H1 (cell line): Measurements from ENCODE around the gene KCNH1. TPM values are rescaled to one million over a fixed set of nuclear protein-coding genes. Genes with fewer than 3 reads are reported as not detected.

Experiments
- CTCF ChIA-PET: fragments of 300-600 bp; sonication (Branson Sonifier 250); formaldehyde crosslinking; loops from one replicate; lab custom pipeline; 2021; ENCODE audit not compliant: partially characterized antibody; lab: Charles Lee
- POLR2A ChIA-PET: fragments of 300-600 bp; sonication (Branson Sonifier 250); formaldehyde crosslinking; loops from one replicate; lab custom pipeline; 2021; ENCODE audit warnings: inconsistent platforms; ENCODE audit not compliant: partially characterized antibody; lab: Charles Lee
- DNase-seq, 2 experiments: peaks; one replicate each; pipeline versions ENCODE4 v3.0.0 to v3.0.0-alpha.2; 2010 to 2022; ENCODE audit warnings: low spot score in 2 of 2, low read depth in 1 of 2, mixed read lengths in 1 of 2
- FAIRE-seq: peaks from 2 replicates; lab custom pipeline; 2011; peaks lifted over from hg19 to GRCh38; lab: Jason Lieb, UNC
- H2AFZ ChIP-seq: 2 replicates; pipeline ENCODE4 v1.8.1; 2012; ENCODE audit warnings: low read length, inconsistent platforms
- H2AK5ac ChIP-seq: 2 replicates; pipeline ENCODE4 v1.6.1; 2013; ENCODE audit warnings: low read depth, low read length
- H2BK120ac ChIP-seq: replicated peaks from 2 replicates; pipeline ENCODE3; 2013; ENCODE audit warnings: low read depth, low read length, inconsistent platforms
- H2BK12ac ChIP-seq: 2 replicates; pipeline ENCODE4 v1.6.1; 2013; ENCODE audit warnings: low read depth, low read length
- H2BK15ac ChIP-seq: 2 replicates; pipeline ENCODE4 v1.6.1; 2013; ENCODE audit warnings: low read length
- H2BK20ac ChIP-seq: 2 replicates; pipeline ENCODE4 v1.6.1; 2013; ENCODE audit warnings: low read length
- H2BK5ac ChIP-seq: 2 replicates; pipeline ENCODE4 v1.6.1; 2013; ENCODE audit warnings: low read depth, low read length
- H3K14ac ChIP-seq: 2 replicates; pipeline ENCODE4 v1.6.1; 2013; ENCODE audit warnings: inconsistent platforms; ENCODE audit not compliant: insufficient read length
- H3K18ac ChIP-seq: 2 replicates; pipeline ENCODE4 v1.6.1; 2013; ENCODE audit warnings: low read length; ENCODE audit errors: extremely low read depth
- H3K23ac ChIP-seq: 2 replicates; pipeline ENCODE4 v1.6.1; 2013; ENCODE audit warnings: inconsistent platforms; ENCODE audit not compliant: insufficient read length
- H3K23me2 ChIP-seq: 2 replicates; pipeline ENCODE4 v1.6.1; 2013; ENCODE audit warnings: low read depth, low read length
- H3K27ac ChIP-seq: 2 replicates; pipeline ENCODE4 v1.6.1; 2011; ENCODE audit warnings: low read depth, low read length, inconsistent platforms
- H3K27me3 ChIP-seq, 4 experiments: replicated peaks in 1 of 4; 1 replicate in 1 of 4; 2 replicates in 3 of 4; pipeline versions ENCODE4 v1.6.1 to v1.8.1; 2011 to 2013; ENCODE audit warnings: low read length in 3 of 4, mild to moderate bottlenecking in 3 of 4, inconsistent platforms in 2 of 4, mixed read lengths in 2 of 4, moderate library complexity in 1 of 4; ENCODE audit not compliant: control insufficient read depth in 3 of 4, insufficient read depth in 3 of 4; ENCODE audit errors: extremely low read depth in 1 of 4
- H3K36me3 ChIP-seq, 4 experiments: 2 replicates each; pipeline versions ENCODE4 v1.6.1 to v1.8.1; 2011 to 2013; ENCODE audit warnings: mild to moderate bottlenecking in 4 of 4, low read length in 3 of 4, moderate library complexity in 2 of 4, control low read depth in 1 of 4, inconsistent platforms in 1 of 4; ENCODE audit not compliant: insufficient read depth in 4 of 4, control insufficient read depth in 2 of 4
- H3K4ac ChIP-seq: replicated peaks from 2 replicates; pipeline ENCODE3; 2013; ENCODE audit warnings: low read length, low read depth, mixed read lengths, inconsistent platforms; ENCODE audit not compliant: insufficient read length
- H3K4me1 ChIP-seq, 4 experiments: replicated peaks in 1 of 4; 1 replicate in 1 of 4; 2 replicates in 3 of 4; pipeline versions ENCODE4 v1.6.1 to v1.8.1; 2011 to 2013; ENCODE audit warnings: low read length in 3 of 4, inconsistent platforms in 2 of 4, mixed read lengths in 1 of 4; ENCODE audit not compliant: insufficient read depth in 4 of 4, control insufficient read depth in 3 of 4
- H3K4me2 ChIP-seq, 2 experiments: 2 replicates each; pipeline versions ENCODE4 v1.6.1 to v1.8.1; 2011 to 2013; ENCODE audit warnings: low read depth in 2 of 2, low read length in 2 of 2, control low read depth in 1 of 2, inconsistent platforms in 1 of 2, mild to moderate bottlenecking in 1 of 2; ENCODE audit not compliant: insufficient read depth in 1 of 2
- H3K4me3 ChIP-seq, 4 experiments: fragments of 200-600, 300-600 bp in 1 of 4; sonication (generic), shearing (Covaris generic), sonication (Bioruptor Twin) in 1 of 4; 2 replicates each; pipeline versions ENCODE4 v1.5.1 to v1.8.1; 2011 to 2016; ENCODE audit warnings: low read length in 4 of 4, low read depth in 3 of 4, control low read depth in 2 of 4, inconsistent platforms in 2 of 4, mild to moderate bottlenecking in 2 of 4, mixed read lengths in 1 of 4, moderate library complexity in 1 of 4; ENCODE audit not compliant: insufficient read depth in 2 of 4; ENCODE audit errors: extremely low read depth in 1 of 4
- H3K56ac ChIP-seq: replicated peaks from 2 replicates; pipeline ENCODE3; 2013; ENCODE audit warnings: low read depth, mild to moderate bottlenecking, mixed read lengths, low read length, inconsistent platforms; ENCODE audit not compliant: insufficient read length
- H3K79me1 ChIP-seq: 2 replicates; pipeline ENCODE4 v1.6.1; 2013; ENCODE audit warnings: low read depth, low read length, control low read depth
- H3K79me2 ChIP-seq, 2 experiments: 2 replicates each; pipeline versions ENCODE4 v1.6.1 to v1.8.1; 2012 to 2013; ENCODE audit warnings: low read length in 2 of 2, mild to moderate bottlenecking in 2 of 2, inconsistent platforms in 1 of 2; ENCODE audit not compliant: insufficient read depth in 2 of 2, control insufficient read depth in 1 of 2
- H3K9ac ChIP-seq, 4 experiments: replicated peaks in 1 of 4; 1 replicate in 1 of 4; 2 replicates in 3 of 4; pipeline versions ENCODE4 v1.6.1 to v1.8.1; 2011 to 2013; ENCODE audit warnings: low read depth in 3 of 4, low read length in 3 of 4, control low read depth in 2 of 4, mild to moderate bottlenecking in 2 of 4, moderate library complexity in 2 of 4, inconsistent platforms in 1 of 4; ENCODE audit errors: extremely low read depth in 1 of 4
- H3K9me3 ChIP-seq, 2 experiments: 2 replicates each; pipeline versions ENCODE4 v1.6.1 to v1.8.1; 2012 to 2013; ENCODE audit warnings: mild to moderate bottlenecking in 2 of 2, moderate library complexity in 2 of 2, control low read depth in 1 of 2, inconsistent platforms in 1 of 2, low read depth in 1 of 2, low read length in 1 of 2, mixed read lengths in 1 of 2; ENCODE audit not compliant: insufficient read depth in 2 of 2
- H4K20me1 ChIP-seq, 2 experiments: replicated peaks in 1 of 2; 2 replicates each; pipeline versions ENCODE3 to v1.8.1; 2011 to 2013; ENCODE audit warnings: inconsistent platforms in 2 of 2, low read length in 2 of 2, mild to moderate bottlenecking in 1 of 2; ENCODE audit not compliant: insufficient read depth in 2 of 2, control insufficient read depth in 1 of 2
- H4K5ac ChIP-seq: 2 replicates; pipeline ENCODE4 v1.6.1; 2013; ENCODE audit warnings: low read length, low read depth, mixed read lengths, inconsistent platforms; ENCODE audit not compliant: insufficient read length
- H4K8ac ChIP-seq: 2 replicates; pipeline ENCODE4 v1.8.0; 2013; ENCODE audit warnings: mild to moderate bottlenecking, moderate library complexity, low read length, inconsistent platforms; ENCODE audit not compliant: insufficient read depth; ENCODE audit errors: extremely low read depth
- H4K91ac ChIP-seq: replicated peaks from 2 replicates; pipeline ENCODE3; 2013; ENCODE audit warnings: low read length, mixed read lengths, inconsistent platforms; ENCODE audit not compliant: insufficient read length
- CREB1 ChIP-seq: IDR thresholded peaks from 2 replicates; pipeline ENCODE4 v1.6.1; 2012; ENCODE audit warnings: inconsistent platforms
- KDM4A ChIP-seq: IDR thresholded peaks from one replicate; pipeline ENCODE4 v1.7.1; 2012; ENCODE audit warnings: low read depth, mild to moderate bottlenecking, moderate library complexity, low read length, inconsistent platforms; ENCODE audit not compliant: severe bottlenecking
- SIX5 ChIP-seq: IDR thresholded peaks from 2 replicates; pipeline ENCODE4 v1.6.1; 2011; ENCODE audit warnings: mild to moderate bottlenecking, low read depth, low read length
- polyA plus RNA-seq, 7 experiments: library from polyadenylated mRNA; depleted of rRNA in 3 of 7; stranded (reverse) in 5 of 7; unstranded in 2 of 7; fragments of >200 nt in 5 of 7; fragments of 200-250 nt in 2 of 7; gene quantifications; 1 replicate in 5 of 7; 2 replicates in 1 of 7; 4 replicates in 1 of 7; pipeline versions ENCODE4 v1.2.1 to v1.2.3, GENCODE V29; 2011 to 2013; ENCODE audit warnings: missing spikeins in 2 of 7, mixed read lengths in 2 of 7
- total RNA-seq: library from RNA; stranded (reverse); fragmentation: NEBNext Ultra II Directional; extraction: Animal tissue kit (Norgen Biotek cat#: 25700); gene quantifications from 2 replicates; pipeline ENCODE4 v1.2.1, GENCODE V29; 2021
- TF ChIP-seq, protein P1 (sequence below): IDR thresholded peaks from 2 replicates; pipeline ENCODE4 v1.6.1; 2012; ENCODE audit warnings: inconsistent platforms
- TF ChIP-seq, protein P2 (sequence below): IDR thresholded peaks from 2 replicates; pipeline ENCODE4 v1.6.1; 2011; ENCODE audit warnings: low read depth, mild to moderate bottlenecking, low read length; ENCODE audit not compliant: insufficient read depth

KCNH1 gene
- total and polyA plus RNA-seq, 2 of the 8 experiments (the other 6 are each of a cell fraction or from before 2014, with no cell fraction given): 0.27 to 0.34 TPM

DNA sequence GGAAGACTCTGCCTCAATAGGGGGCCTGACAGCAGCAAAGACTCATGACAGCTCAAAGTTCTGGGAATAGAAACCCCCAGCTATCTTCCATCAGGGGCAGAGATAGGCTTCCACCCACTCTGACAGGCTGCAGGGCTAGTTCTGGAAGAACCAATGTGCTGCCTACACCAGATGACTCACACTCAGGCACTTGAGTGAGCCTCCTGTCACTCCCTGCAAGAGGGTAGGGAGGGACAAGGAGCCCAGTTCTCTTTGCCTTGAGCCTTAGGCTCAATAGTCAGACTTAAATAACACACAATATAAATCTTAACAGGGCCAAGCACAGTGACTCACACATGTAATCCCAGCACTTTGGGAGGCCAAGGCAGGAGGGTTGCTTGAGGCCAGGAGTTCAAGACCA lies 418.9 kb downstream of the KCNH1 start:
- H3K23me2 ChIP-seq: no peaks in the 10 kb centered on the region
- H3K79me2 ChIP-seq: no peaks in the 10 kb centered on the region
- no peak overlapping the region for H3K18ac ChIP-seq
- H3K9ac ChIP-seq: no peak overlapping the region
- no peak overlapping the region for H3K56ac ChIP-seq
- no peaks in the 10 kb centered on the region for H3K27me3 ChIP-seq
- H3K4me2 ChIP-seq: no peak overlapping the region
- no peak overlapping the region for H2BK20ac ChIP-seq
- no peaks in the 10 kb centered on the region for H4K20me1 ChIP-seq
- POLR2A ChIA-PET: no interaction called here
- H4K91ac ChIP-seq: no peak overlapping the region
- H4K8ac ChIP-seq: no peak overlapping the region
- H2AK5ac ChIP-seq: no peak overlapping the region
- no peaks in the 10 kb centered on the region for H3K36me3 ChIP-seq
- H2BK120ac ChIP-seq: no peak overlapping the region
- CTCF ChIA-PET: interaction anchor here (0.6 to 1.4 kb wide), 4 partner anchors 12 to 422 kb away, joined by 3 to 4 read pairs (median 3); no protein-coding TSS in a partner anchor
- H3K23ac ChIP-seq: no peak overlapping the region
- H3K14ac ChIP-seq: no peak overlapping the region
- H3K4me3 ChIP-seq: no peak overlapping the region
- no peak overlapping the region for H2BK12ac ChIP-seq
- no peak overlapping the region for H4K5ac ChIP-seq
- no peaks in the 10 kb centered on the region for H3K79me1 ChIP-seq
- H3K4ac ChIP-seq: no peak overlapping the region
- H3K4me1 ChIP-seq: no peaks in the 10 kb centered on the region
- TF ChIP-seq SIX5 (no peak), KDM4A (no peak), CREB1 (no peak)
- TF ChIP-seq, protein P1, sequence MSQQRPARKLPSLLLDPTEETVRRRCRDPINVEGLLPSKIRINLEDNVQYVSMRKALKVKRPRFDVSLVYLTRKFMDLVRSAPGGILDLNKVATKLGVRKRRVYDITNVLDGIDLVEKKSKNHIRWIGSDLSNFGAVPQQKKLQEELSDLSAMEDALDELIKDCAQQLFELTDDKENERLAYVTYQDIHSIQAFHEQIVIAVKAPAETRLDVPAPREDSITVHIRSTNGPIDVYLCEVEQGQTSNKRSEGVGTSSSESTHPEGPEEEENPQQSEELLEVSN: no peak
- TF ChIP-seq, protein P2, sequence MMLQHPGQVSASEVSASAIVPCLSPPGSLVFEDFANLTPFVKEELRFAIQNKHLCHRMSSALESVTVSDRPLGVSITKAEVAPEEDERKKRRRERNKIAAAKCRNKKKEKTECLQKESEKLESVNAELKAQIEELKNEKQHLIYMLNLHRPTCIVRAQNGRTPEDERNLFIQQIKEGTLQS: no peak
- TF ChIP-seq, all 59 proteins: peak for 0
- Histone ChIP-seq H2BK5ac (no peak overlapping the region), H2BK15ac (no peak overlapping the region), H2AFZ (no peak overlapping the region), H3K9me3 (no peaks in the 10 kb centered on the region), H3K27ac (no peak overlapping the region)
- no peak for FAIRE-seq
- DNase-seq: no peak
